ENCODE measurements around the gene KCNQ2.

Gene KCNQ2

DNA sequence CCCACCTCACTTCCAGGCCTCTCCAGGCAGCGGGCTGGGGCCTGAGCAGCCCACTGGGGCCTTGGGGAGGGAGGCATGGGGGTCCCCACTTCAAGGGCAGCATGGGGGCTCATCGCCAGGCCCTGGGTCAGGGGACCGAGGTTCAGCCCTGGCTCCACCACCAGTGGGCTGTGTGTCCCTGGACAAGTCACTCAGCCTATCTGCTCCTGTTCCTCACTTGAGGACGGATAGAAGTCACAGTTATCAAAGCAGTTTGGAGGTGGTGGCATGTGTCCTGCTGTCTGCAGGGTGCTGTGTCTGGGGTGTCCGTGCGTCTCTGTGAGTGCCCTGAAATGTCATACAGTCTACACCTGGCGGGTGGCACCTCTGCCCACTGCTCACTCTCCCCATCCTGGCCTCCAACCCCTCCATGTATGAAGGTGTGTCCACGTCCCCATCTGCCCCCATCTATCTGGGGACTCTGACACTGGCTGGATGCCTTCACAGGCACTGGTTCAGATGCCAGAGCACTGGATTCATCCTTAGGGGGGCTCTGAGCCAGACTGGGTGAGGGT lies 22.8 kb upstream of the KCNQ2 start:
- Histone ChIP-seq H3K9me3 (ENCODE audit: control insufficient read depth, insufficient read depth, low read depth, low read length) (no peaks in the 10 kb centered on the region), H3K4me3 (ENCODE audit: low read depth, low read length) (no peak overlapping the region), H3K27me3 (ENCODE audit: control insufficient read depth, insufficient read depth, low read length) (peaks cover 74% of the 10 kb centered on the region), H3K9ac (ENCODE audit: low read length) (no peak overlapping the region), H3K27ac (ENCODE audit: low read depth, low read length) (no peak overlapping the region), H3K4me1 (ENCODE audit: control insufficient read depth, insufficient read depth, low read length) (peaks cover 22% of the 10 kb centered on the region), H3K36me3 (ENCODE audit: control insufficient read depth, insufficient read depth, low read length) (no peaks in the 10 kb centered on the region; the same call in 1 of the 2 replicates)

DNA sequence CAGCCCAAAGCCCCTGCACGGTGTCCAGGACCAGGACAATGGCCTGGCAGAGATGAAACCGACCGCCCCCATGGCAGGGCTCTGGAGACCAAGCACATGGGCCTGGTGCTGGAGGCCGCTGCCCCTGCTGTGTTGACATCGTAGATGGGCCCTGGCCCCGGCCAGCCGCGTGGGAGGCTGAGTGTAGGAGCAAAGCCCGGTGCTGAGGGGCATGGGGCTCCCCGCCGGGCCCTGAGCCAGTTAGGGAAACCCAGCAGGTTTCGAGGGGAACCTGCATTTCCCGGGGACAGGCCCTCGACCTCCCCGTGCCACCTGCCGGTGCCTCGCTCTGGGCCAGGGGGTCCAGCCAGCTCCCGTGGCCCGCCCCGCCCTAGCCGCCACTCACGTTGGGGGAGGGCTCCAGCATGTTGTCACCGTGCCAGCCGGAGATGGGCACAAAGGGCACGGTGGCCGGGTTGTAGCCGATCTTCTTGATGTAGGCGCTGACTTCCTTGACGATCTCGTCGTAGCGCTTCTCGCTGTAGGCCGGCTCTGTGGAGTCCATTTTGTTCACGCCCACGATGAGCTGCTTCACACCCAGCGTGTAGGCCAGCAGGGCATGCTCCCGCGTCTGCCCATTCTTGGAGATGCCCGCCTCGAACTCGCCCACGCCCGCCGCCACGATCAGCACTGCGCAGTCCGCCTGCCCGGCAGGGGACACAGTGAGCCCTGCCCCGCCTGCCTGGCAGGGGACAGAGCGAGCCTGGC lies 22.1 kb upstream of the KCNQ2 start:
- no peak overlapping the region for H3K9ac ChIP-seq (ENCODE audit: low read length)
- H3K27ac ChIP-seq (ENCODE audit: low read depth, low read length), result no peak overlapping the region
- H3K9me3 ChIP-seq (ENCODE audit: control insufficient read depth, insufficient read depth, low read depth, low read length), result no peaks in the 10 kb centered on the region
- peaks cover 22% of the 10 kb centered on the region for H3K4me1 ChIP-seq (ENCODE audit: control insufficient read depth, insufficient read depth, low read length)
- H3K27me3 ChIP-seq (ENCODE audit: control insufficient read depth, insufficient read depth, low read length), result peaks cover 74% of the 10 kb centered on the region
- no peak overlapping the region for H3K4me3 ChIP-seq (ENCODE audit: low read depth, low read length)
- no peaks in the 10 kb centered on the region; the same call in 1 of the 2 replicates for H3K36me3 ChIP-seq (ENCODE audit: control insufficient read depth, insufficient read depth, low read length)

DNA sequence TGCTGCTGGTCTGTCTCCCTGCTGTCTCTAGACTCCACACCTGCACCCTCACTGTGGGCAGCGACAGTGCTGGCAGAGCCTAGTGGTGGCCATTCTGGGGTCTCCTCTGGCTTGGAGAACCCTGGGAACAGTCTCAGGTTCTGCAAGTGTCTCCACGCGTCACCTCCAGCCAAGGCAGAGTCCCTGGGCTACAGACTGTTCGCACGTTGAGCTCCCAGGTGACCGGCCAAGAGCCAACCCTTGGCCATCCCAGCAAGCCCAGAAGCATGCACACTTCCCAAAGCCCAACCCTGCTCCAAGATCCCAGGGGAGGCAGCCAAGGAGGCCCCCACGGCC lies 21.6 kb upstream of the KCNQ2 start:
- no peaks in the 10 kb centered on the region; the same call in 1 of the 2 replicates for H3K36me3 ChIP-seq (ENCODE audit: control insufficient read depth, insufficient read depth, low read length)
- H3K9me3 ChIP-seq (ENCODE audit: control insufficient read depth, insufficient read depth, low read depth, low read length), result no peaks in the 10 kb centered on the region
- peaks cover 19% of the 10 kb centered on the region for H3K4me1 ChIP-seq (ENCODE audit: control insufficient read depth, insufficient read depth, low read length)
- peaks cover 75% of the 10 kb centered on the region for H3K27me3 ChIP-seq (ENCODE audit: control insufficient read depth, insufficient read depth, low read length)
- no peak overlapping the region for H3K4me3 ChIP-seq (ENCODE audit: low read depth, low read length)
- no peak overlapping the region for H3K27ac ChIP-seq (ENCODE audit: low read depth, low read length)
- no peak overlapping the region for H3K9ac ChIP-seq (ENCODE audit: low read length)

DNA sequence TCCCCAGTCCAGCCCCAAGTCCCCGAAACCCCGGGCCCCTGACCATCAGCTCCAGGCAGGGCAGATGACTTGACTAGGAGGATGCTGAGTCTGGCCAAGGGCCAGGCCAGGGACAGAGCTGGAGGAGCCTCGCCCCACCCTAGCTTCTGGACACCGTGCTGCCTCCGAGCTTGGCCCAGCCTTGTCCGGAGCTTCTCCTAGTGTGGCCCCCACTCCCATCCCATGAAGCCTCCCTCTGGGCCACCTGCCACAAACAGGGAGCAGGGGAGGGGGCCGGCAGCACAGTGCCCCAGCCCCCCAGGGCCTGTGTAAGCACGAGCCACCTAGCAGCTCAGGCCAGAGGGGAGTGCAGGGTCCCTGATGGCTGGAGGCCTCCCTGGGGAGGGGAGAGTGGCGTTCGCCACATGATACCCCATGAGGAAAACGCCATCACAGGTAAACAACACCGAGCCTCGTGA lies 21.1 kb upstream of the KCNQ2 start:
- peaks cover 79% of the 10 kb centered on the region for H3K27me3 ChIP-seq (ENCODE audit: control insufficient read depth, insufficient read depth, low read length)
- H3K36me3 ChIP-seq (ENCODE audit: control insufficient read depth, insufficient read depth, low read length), result no peaks in the 10 kb centered on the region; the same call in 1 of the 2 replicates
- H3K9ac ChIP-seq (ENCODE audit: low read length), result no peak overlapping the region

DNA sequence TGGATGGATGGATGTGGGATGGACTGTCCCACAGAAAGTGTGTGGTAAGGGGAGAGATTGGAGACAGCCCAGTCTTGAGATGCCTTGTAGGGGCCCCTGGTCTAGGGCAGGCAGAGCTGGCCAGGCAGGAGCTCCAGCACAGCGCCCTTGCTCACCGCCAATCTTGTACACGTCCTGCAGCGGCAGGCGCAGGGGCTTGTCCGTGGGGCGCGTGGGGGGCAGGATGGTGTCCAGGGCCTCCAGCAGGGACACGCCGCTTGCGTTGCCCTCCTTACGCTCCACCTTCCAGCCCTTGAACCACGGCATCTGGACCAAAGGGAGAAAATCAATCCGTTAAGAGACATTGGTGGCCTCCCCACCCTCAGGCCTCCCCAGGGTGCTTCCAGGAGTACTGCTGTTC lies 20.5 kb upstream of the KCNQ2 start:
- Histone ChIP-seq H3K4me1 (ENCODE audit: control insufficient read depth, insufficient read depth, low read length) (peaks cover 22% of the 10 kb centered on the region), H3K9ac (ENCODE audit: low read length) (no peak overlapping the region), H3K36me3 (ENCODE audit: control insufficient read depth, insufficient read depth, low read length) (no peaks in the 10 kb centered on the region; the same call in 1 of the 2 replicates), H3K27ac (ENCODE audit: low read depth, low read length) (no peak overlapping the region), H3K9me3 (ENCODE audit: control insufficient read depth, insufficient read depth, low read depth, low read length) (no peaks in the 10 kb centered on the region), H3K27me3 (ENCODE audit: control insufficient read depth, insufficient read depth, low read length) (peaks cover 76% of the 10 kb centered on the region), H3K4me3 (ENCODE audit: low read depth, low read length) (no peak overlapping the region)

More for the DNA sequence above, 21.1 kb upstream of the KCNQ2 start:
- H3K9me3 ChIP-seq (ENCODE audit: control insufficient read depth, insufficient read depth, low read depth, low read length), result no peaks in the 10 kb centered on the region
- no peak overlapping the region for H3K4me3 ChIP-seq (ENCODE audit: low read depth, low read length)
- peaks cover 23% of the 10 kb centered on the region for H3K4me1 ChIP-seq (ENCODE audit: control insufficient read depth, insufficient read depth, low read length)
- no peak overlapping the region for H3K27ac ChIP-seq (ENCODE audit: low read depth, low read length)

DNA sequence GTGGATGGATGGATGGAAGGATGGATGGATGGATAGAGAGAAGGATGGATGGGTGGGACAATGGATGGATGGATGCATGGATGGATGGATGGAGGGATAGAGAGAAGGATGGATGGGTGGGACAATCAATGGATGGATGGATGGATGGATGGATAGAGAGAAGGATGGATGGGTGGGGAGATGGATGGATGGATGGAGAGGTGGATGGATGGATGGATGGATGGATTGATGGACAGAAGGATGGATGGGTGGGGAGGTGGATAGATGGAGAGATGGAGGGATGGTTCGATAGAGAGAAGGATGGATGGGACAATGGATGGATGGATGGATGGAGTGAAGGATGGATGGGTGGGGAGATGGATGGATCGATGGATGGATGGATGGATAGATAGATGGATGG lies 20.1 kb upstream of the KCNQ2 start:
- Histone ChIP-seq H3K4me3 (ENCODE audit: low read depth, low read length) (no peak overlapping the region), H3K27ac (ENCODE audit: low read depth, low read length) (no peak overlapping the region), H3K27me3 (ENCODE audit: control insufficient read depth, insufficient read depth, low read length) (peaks cover 76% of the 10 kb centered on the region), H3K9ac (ENCODE audit: low read length) (no peak overlapping the region), H3K9me3 (ENCODE audit: control insufficient read depth, insufficient read depth, low read depth, low read length) (no peaks in the 10 kb centered on the region), H3K4me1 (ENCODE audit: control insufficient read depth, insufficient read depth, low read length) (peaks cover 17% of the 10 kb centered on the region), H3K36me3 (ENCODE audit: control insufficient read depth, insufficient read depth, low read length) (no peaks in the 10 kb centered on the region; the same call in 1 of the 2 replicates)

DNA sequence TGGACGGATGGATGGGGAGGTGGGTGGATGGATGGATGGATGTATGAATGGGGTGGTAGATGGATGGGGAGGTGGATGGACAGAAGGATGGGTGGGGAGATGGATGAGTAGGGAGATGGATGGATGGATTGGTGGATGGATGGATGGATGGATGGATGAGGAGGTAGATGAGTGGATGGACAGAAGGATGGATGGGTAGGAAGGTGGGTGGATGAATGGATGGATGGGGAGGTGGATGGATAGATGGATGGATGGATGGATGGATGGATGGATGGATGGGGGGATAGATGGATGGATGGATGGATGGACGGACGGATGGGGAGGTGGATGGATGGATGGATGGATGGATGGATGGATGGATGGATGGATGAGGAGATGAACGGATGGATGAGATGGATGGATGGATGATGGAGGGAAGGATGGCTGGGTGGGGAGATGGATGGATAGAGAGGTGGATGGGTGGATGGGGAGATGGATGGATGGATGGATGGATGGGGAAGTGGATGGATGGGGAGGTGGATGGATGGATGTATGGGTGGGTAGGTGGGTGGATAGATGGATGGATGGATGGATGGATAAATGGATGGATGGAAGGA lies 19.3 kb upstream of the KCNQ2 start:
- Histone ChIP-seq H3K36me3 (ENCODE audit: control insufficient read depth, insufficient read depth, low read length) (no peaks in the 10 kb centered on the region; the same call in 1 of the 2 replicates), H3K27ac (ENCODE audit: low read depth, low read length) (no peak overlapping the region), H3K4me3 (ENCODE audit: low read depth, low read length) (no peak overlapping the region), H3K4me1 (ENCODE audit: control insufficient read depth, insufficient read depth, low read length) (peaks cover 12% of the 10 kb centered on the region), H3K9me3 (ENCODE audit: control insufficient read depth, insufficient read depth, low read depth, low read length) (no peaks in the 10 kb centered on the region), H3K27me3 (ENCODE audit: control insufficient read depth, insufficient read depth, low read length) (peaks cover 74% of the 10 kb centered on the region), H3K9ac (ENCODE audit: low read length) (no peak overlapping the region)

DNA sequence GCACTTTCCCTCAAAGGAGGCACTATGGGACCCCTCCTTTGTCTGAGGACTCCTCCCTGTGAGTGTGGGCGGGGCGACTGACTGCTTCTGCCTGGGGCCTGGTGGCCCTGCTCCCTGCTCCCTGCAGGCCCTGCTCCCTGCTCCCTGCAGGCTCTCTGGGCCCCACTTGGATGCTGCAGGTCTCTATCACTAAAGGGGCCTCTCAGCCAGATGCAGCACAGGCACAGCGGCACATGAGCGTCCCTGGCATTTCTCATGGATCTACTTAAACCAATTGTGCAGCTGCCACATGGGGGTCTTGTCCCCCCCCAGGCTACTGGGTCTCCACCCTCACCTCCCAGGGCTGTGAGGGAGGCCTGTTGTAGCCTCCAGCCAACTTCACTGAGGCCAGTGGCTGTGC lies 18.6 kb upstream of the KCNQ2 start:
- H3K27me3 ChIP-seq (ENCODE audit: control insufficient read depth, insufficient read depth, low read length), result peaks cover 71% of the 10 kb centered on the region
- H3K4me3 ChIP-seq (ENCODE audit: low read depth, low read length), result no peak overlapping the region
- no peaks in the 10 kb centered on the region; the same call in 1 of the 2 replicates for H3K36me3 ChIP-seq (ENCODE audit: control insufficient read depth, insufficient read depth, low read length)
- no peak overlapping the region for H3K9ac ChIP-seq (ENCODE audit: low read length)
- peaks cover 6% of the 10 kb centered on the region for H3K4me1 ChIP-seq (ENCODE audit: control insufficient read depth, insufficient read depth, low read length)
- H3K9me3 ChIP-seq (ENCODE audit: control insufficient read depth, insufficient read depth, low read depth, low read length), result no peaks in the 10 kb centered on the region; the same call in 1 of the 2 replicates
- H3K27ac ChIP-seq (ENCODE audit: low read depth, low read length), result no peak overlapping the region

DNA sequence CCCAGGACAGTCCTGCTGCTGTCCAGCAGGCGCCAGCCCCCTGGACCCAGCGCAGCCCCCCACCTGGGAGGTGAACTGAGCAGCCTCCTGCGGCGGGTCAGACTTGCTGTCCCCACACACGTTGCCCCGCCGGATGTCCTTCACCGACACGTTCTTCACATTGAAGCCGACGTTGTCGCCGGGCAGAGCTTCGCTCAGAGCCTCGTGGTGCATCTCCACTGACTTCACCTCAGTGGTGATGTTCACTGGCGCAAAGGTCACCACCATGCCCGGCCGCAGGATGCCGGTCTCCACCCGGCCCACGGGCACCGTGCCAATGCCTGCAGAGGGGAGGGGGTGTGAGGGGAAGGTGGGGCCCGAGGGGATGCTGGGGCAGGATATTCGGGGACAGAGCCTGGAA lies 18.0 kb upstream of the KCNQ2 start:
- Histone ChIP-seq H3K27ac (ENCODE audit: low read depth, low read length) (no peak overlapping the region), H3K4me3 (ENCODE audit: low read depth, low read length) (no peak overlapping the region), H3K4me1 (ENCODE audit: control insufficient read depth, insufficient read depth, low read length) (peaks cover 6% of the 10 kb centered on the region), H3K9me3 (ENCODE audit: control insufficient read depth, insufficient read depth, low read depth, low read length) (no peaks in the 10 kb centered on the region; the same call in 1 of the 2 replicates), H3K9ac (ENCODE audit: low read length) (no peak overlapping the region), H3K27me3 (ENCODE audit: control insufficient read depth, insufficient read depth, low read length) (peaks cover 69% of the 10 kb centered on the region), H3K36me3 (ENCODE audit: control insufficient read depth, insufficient read depth, low read length) (no peaks in the 10 kb centered on the region; the same call in 1 of the 2 replicates)

DNA sequence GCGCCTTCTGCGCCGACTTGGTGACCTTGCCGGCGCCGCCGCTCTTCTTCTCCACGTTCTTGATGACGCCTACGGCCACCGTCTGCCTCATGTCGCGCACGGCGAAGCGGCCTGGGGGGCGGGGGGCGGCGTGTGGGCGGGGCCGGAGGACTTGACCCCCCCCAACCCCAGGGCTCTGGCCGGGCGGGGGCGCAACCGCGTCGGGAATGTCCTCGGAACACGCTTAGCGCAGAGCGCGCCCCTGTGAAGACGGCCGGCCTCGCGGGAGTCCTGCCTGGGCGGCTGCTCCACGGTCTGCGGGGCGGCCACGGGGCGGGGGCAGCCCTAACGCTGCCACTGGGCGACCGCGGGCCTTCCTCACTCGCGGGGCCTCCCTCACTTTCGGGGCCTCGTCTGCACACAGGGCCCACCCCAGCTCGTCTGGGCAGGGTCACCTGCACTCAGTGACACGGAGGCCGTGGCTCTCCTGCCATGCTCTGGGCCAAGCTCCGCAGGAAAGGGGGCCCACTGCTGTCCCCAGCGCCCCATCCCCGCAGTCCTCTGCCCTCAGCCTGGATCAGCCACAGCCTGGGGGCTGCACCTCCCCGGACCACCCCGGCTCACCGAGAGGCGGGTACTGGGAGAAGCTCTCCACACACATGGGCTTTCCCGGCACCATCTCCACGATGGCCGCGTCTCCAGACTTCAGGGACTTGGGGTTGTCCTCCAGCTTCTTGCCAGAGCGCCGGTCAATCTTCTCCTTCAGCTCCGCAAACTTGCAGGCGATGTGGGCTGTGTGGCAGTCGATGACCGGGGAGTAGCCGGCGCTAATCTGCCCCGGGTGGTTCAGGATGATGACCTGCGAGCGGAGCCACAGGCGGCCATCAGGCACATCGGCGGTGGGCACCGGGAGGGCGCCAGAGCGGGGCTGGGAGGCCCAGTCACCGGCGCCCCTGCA lies 16.1 kb upstream of the KCNQ2 start:
- Histone ChIP-seq H3K9me3 (ENCODE audit: control insufficient read depth, insufficient read depth, low read depth, low read length) (no peaks in the 10 kb centered on the region; the same call in 1 of the 2 replicates), H3K36me3 (ENCODE audit: control insufficient read depth, insufficient read depth, low read length) (no peaks in the 10 kb centered on the region; the same call in 1 of the 2 replicates), H3K9ac (ENCODE audit: low read length) (no peak overlapping the region), H3K4me3 (ENCODE audit: low read depth, low read length) (peak overlapping the region; percentile 46), H3K27me3 (ENCODE audit: control insufficient read depth, insufficient read depth, low read length) (peaks cover 65% of the 10 kb centered on the region), H3K27ac (ENCODE audit: low read depth, low read length) (no peak overlapping the region), H3K4me1 (ENCODE audit: control insufficient read depth, insufficient read depth, low read length) (peaks cover 6% of the 10 kb centered on the region)
